GM04504 (cell line): Measurements from ENCODE around the gene TCEAL5.
"Not testable (repeated sequence)": the region's sequence is repeated elsewhere in the genome, so short reads cannot be mapped to it uniquely, and the experiment has no call there.

ENCODE experiments used
- DNase-seq: peaks from one replicate; pipeline ENCODE4 v3.0.0-alpha.2; 2012; ENCODE audit warnings: low read depth

TCEAL5 gene

GRCh38 chrX:103234869-103235268 is 41.7 kb downstream of the TCEAL5 start:
- DNase-seq, result no peak

- DNase-seq, result no peak
Measured at GRCh38 chrX:103233263-103233662, 43.3 kb downstream of the TCEAL5 start.

- DNase-seq, result not testable (repeated sequence)
Measured at GRCh38 chrX:103225918-103226317, 50.6 kb downstream of the TCEAL5 start.
